HG03354 (cell line): ENCODE measurements around the gene AASDH.
A peak's percentile ranks its signal among the peaks of the same experiment; 100 is the strongest.

Experiments used
- ATAC-seq: cut with Tn5 transposase; IDR thresholded peaks from one replicate; pipeline ENCODE4 v1.9.1; 2021; ENCODE audit warnings: mild to moderate bottlenecking; ENCODE audit not compliant: unreplicated experiment, poor library complexity, severe bottlenecking

Gene AASDH

GRCh38 chr4:56321251-56321650 lies 66.0 kb downstream of the AASDH start:
- no peak for ATAC-seq

- no peak for ATAC-seq
Observed at GRCh38 chr4:56320293-56320692, 67.0 kb downstream of the AASDH start.

GRCh38 chr4:56318555-56318954 lies 68.7 kb downstream of the AASDH start:
- ATAC-seq, result no peak

GRCh38 chr4:56317749-56318148 lies 69.5 kb downstream of the AASDH start:
- no peak for ATAC-seq

GRCh38 chr4:56316011-56316650 lies 71.2 kb downstream of the AASDH start:
- no peak for ATAC-seq

- ATAC-seq, result no peak
Observed at GRCh38 chr4:56315543-56315942, 71.7 kb downstream of the AASDH start.

GRCh38 chr4:56315041-56315440 lies 72.2 kb downstream of the AASDH start:
- ATAC-seq, result no peak

- ATAC-seq, result no peak
Observed at GRCh38 chr4:56314207-56314915, 72.9 kb downstream of the AASDH start.

- no peak for ATAC-seq
Observed at GRCh38 chr4:56313132-56313531, 74.2 kb downstream of the AASDH start.

- ATAC-seq, result no peak
Observed at GRCh38 chr4:56311299-56311975, 75.9 kb downstream of the AASDH start.

- no peak for ATAC-seq
Observed at GRCh38 chr4:56310401-56311125, 76.7 kb downstream of the AASDH start.

GRCh38 chr4:56308384-56308783 lies 78.9 kb downstream of the AASDH start:
- ATAC-seq, result no peak

- no peak for ATAC-seq
Observed at GRCh38 chr4:56307423-56307822, 79.9 kb downstream of the AASDH start.

- ATAC-seq, result no peak
Observed at GRCh38 chr4:56305390-56305789, 81.9 kb downstream of the AASDH start.

- no peak for ATAC-seq
Observed at GRCh38 chr4:56303921-56304320, 83.4 kb downstream of the AASDH start.

GRCh38 chr4:56302760-56303159 lies 84.5 kb downstream of the AASDH start:
- no peak for ATAC-seq

- no peak for ATAC-seq
Observed at GRCh38 chr4:56301997-56302496, 85.2 kb downstream of the AASDH start.

GRCh38 chr4:56301181-56301996 lies 85.9 kb downstream of the AASDH start:
- ATAC-seq, result peak; percentile 96

GRCh38 chr4:56298236-56298635 lies 89.1 kb downstream of the AASDH start:
- ATAC-seq, result no peak
